ENCODE results near the gene PTS.
A peak's percentile ranks its signal among the peaks of the same experiment; 100 is the strongest.

The PTS gene

GRCh38 chr11:112223121-112223520, 3.1 kb upstream of the PTS start:
- DNase-seq, result no peak

- DNase-seq, result no peak
Measured at GRCh38 chr11:112223754-112224532, 2.3 kb upstream of the PTS start.

- DNase-seq, result no peak
Measured at GRCh38 chr11:112225753-112226061, 521 bp upstream of the PTS start.

GRCh38 chr11:112226831-112227401, 688 bp downstream of the PTS start:
- no peak for DNase-seq

GRCh38 chr11:112227471-112227870, 1.2 kb downstream of the PTS start:
- DNase-seq, result no peak

- DNase-seq, result no peak
Measured at GRCh38 chr11:112228706-112229105, 2.5 kb downstream of the PTS start.

- no peak for DNase-seq
Measured at GRCh38 chr11:112229159-112229558, 2.9 kb downstream of the PTS start.

- DNase-seq, result no peak
Measured at GRCh38 chr11:112229746-112230433, 3.7 kb downstream of the PTS start.

- DNase-seq, result no peak
Measured at GRCh38 chr11:112231952-112232351, 5.7 kb downstream of the PTS start.

GRCh38 chr11:112235750-112236390, 9.6 kb downstream of the PTS start:
- DNase-seq, result no peak

GRCh38 chr11:112237451-112237850, 11.2 kb downstream of the PTS start:
- no peak for DNase-seq

- no peak for DNase-seq
Measured at GRCh38 chr11:112238041-112238440, 11.8 kb downstream of the PTS start.

- DNase-seq, result no peak
Measured at GRCh38 chr11:112241486-112241885, 15.3 kb downstream of the PTS start.

GRCh38 chr11:112247201-112247600, 21.0 kb downstream of the PTS start:
- DNase-seq, result no peak

GRCh38 chr11:112248201-112248600, 22.0 kb downstream of the PTS start:
- no peak for DNase-seq

GRCh38 chr11:112249871-112250610, 23.8 kb downstream of the PTS start:
- DNase-seq, result no peak

GRCh38 chr11:112253605-112254242, 27.5 kb downstream of the PTS start:
- no peak for DNase-seq

GRCh38 chr11:112255067-112255720, 29.0 kb downstream of the PTS start:
- DNase-seq, result peak; percentile 28

- DNase-seq, result no peak
Measured at GRCh38 chr11:112260490-112260889, 34.3 kb downstream of the PTS start, which contains the start of gene PLET1. PLET1 (minus strand) TSS chr11:112260860; CDS start chr11:112260589, 271 bp downstream.

- DNase-seq, result no peak
Measured at GRCh38 chr11:112265659-112266409, 39.6 kb downstream of the PTS start.

GRCh38 chr11:112266410-112266778, 40.2 kb downstream of the PTS start:
- no peak for DNase-seq

Data from GDM1 (cell line).